MCF 10A (cell line): ENCODE results near the gene HCFC1. TPM values are rescaled to one million over a fixed set of nuclear protein-coding genes. Genes with fewer than 3 reads are reported as not detected.
A peak's percentile ranks its signal among the peaks of the same experiment; 100 is the strongest.

Source experiments
- Bru-seq: library from RNA; stranded (reverse); fragments of 400-500 nt; gene quantifications from one replicate; lab custom pipeline; 2021; lab: Mats Ljungman, UMichigan
- BruChase-seq, 2 experiments: library from RNA; stranded (reverse); fragments of 400-500 nt; gene quantifications; one replicate each; lab custom pipeline; 2021; lab: Mats Ljungman, UMichigan
- BruUV-seq: library from RNA; stranded (reverse); fragments of 400-500 nt; replicated peaks from 2 replicates; lab custom pipeline; 2021; lab: Mats Ljungman, UMichigan
- CTCF ChIA-PET: fragments of 300-600 bp; sonication (Branson Sonifier 250); formaldehyde crosslinking; extraction: SDS; loops from one replicate; lab custom pipeline; 2021; ENCODE audit warnings: antibody characterized with exemption, inconsistent platforms; lab: Yijun Ruan, JAX
- POLR2A ChIA-PET: fragments of 300-600, 350-650 bp; sonication (Branson Sonifier 250); formaldehyde crosslinking; extraction: SDS; loops from one replicate; lab custom pipeline; 2020; ENCODE audit warnings: antibody characterized with exemption, inconsistent platforms; lab: Yijun Ruan, JAX
- DNase-seq: peaks from one replicate; pipeline ENCODE4 v3.0.0-alpha.2; 2018; ENCODE audit not compliant: unreplicated experiment
- H3K27ac Mint-ChIP-seq: one replicate; pipeline ENCODE4 v1.8.0; 2022; ENCODE audit warnings: mild to moderate bottlenecking, low read depth, mixed read lengths; ENCODE audit not compliant: unreplicated experiment
- H3K27me3 Mint-ChIP-seq: one replicate; pipeline ENCODE4 v1.8.0; 2022; ENCODE audit warnings: mixed read lengths; ENCODE audit not compliant: insufficient read depth, unreplicated experiment
- H3K36me3 Mint-ChIP-seq: one replicate; pipeline ENCODE4 v1.8.0; 2022; ENCODE audit warnings: mild to moderate bottlenecking, moderate library complexity, mixed read lengths; ENCODE audit not compliant: insufficient read depth, unreplicated experiment
- H3K4me1 Mint-ChIP-seq: one replicate; pipeline ENCODE4 v1.8.0; 2022; ENCODE audit warnings: mixed read lengths; ENCODE audit not compliant: insufficient read depth, unreplicated experiment
- H3K4me3 Mint-ChIP-seq: one replicate; pipeline ENCODE4 v1.8.0; 2022; ENCODE audit warnings: mild to moderate bottlenecking, moderate library complexity, mixed read lengths; ENCODE audit not compliant: unreplicated experiment
- H3K9me3 Mint-ChIP-seq: one replicate; pipeline ENCODE4 v1.8.0; 2022; ENCODE audit warnings: mixed read lengths; ENCODE audit not compliant: unreplicated experiment
- intact Hi-C: fragments of 100-400 bp; cut with micrococcal nuclease; formaldehyde crosslinking; loops from 2 replicates; pipeline ENCODE4 v1.14.1; 2022
- long read RNA-seq: library from polyadenylated mRNA; stranded (forward); transcript quantifications from one replicate; pipeline ENCODE4 v2.0.0, GENCODE V29; 2022
- total RNA-seq: library from RNA; stranded (reverse); gene quantifications from 2 replicates; pipeline ENCODE4 v1.2.3, GENCODE V29; 2022
- TF ChIP-seq, protein P1 (sequence below): fragments of 200-600 bp; IDR thresholded peaks from one replicate; pipeline ENCODE4 v1.8.0; 2022; ENCODE audit warnings: antibody characterized with exemption, mild to moderate bottlenecking; ENCODE audit not compliant: unreplicated experiment

The HCFC1 gene
- total RNA-seq, result 40.3 and 44.5 TPM in 2 replicates
- percentile 66 among the genes with signal in this experiment for Bru-seq, nascent RNA
- BruChase-seq, experiment 1, labeled RNA remaining after a 6-hour chase, result percentile 92 among the genes with signal in this experiment
- percentile 77 among the genes with signal in this experiment for BruChase-seq, experiment 2, labeled RNA remaining after a 2-hour chase
- long read RNA-seq, partial matches to known transcripts, result 51 of 58 reads
- long read RNA-seq, other reads (novel, unspliced or antisense), result 7 of 58 reads

DNA sequence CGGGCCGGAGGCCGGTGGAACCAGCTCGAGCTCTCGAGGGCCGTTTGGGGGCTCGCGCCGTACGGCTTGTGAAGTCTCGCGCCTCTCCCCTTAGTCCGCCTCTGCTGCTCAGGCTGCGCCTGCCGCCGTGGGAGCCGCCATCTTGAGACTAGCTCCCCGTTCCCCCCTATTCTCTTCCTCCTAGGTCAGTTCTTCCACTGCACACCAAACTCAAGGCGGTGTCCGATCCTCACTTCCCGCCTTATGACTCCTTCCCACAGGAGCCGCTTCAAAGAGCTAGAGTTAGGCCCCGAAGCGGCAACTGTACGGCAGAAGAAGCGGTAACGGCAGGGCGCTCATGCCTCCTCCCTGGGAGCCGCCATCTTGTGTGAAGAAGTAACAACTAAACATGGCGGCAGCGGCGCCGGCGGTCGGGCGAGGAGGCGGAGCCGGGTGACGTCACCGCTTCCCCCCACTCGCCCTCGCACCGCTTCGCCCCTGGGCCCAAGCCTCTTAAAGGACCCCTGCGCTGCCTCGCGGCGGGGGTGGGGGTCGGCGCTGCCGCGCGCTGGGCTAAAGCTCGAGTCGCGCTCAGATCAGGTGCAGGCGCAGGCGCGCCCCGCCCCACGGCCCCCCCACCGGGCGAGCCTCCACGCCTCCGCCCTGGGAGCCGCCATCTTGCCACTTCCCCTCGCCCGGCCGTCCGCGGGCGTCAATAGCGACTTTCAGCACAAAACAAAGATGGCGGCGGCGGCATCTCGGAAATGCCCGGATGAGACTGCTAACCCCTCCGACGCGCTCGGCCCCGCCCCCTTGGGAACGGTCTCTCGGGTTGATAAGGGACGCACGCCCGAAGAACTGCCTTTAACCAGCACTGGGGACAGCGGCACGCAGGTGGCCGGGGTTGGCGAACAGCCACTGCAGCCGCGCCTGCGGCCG is at the start of gene HCFC1:
HCFC1 (minus strand) TSS at position 369 of the 918 bp plus-strand sequence. CDS start 978 bp downstream, outside the sequence.
- BruUV-seq, result TSS peak; percentile 63
- Mint-ChIP-seq H3K4me3 (peak within 1 kb of the TSS; percentile 95), H3K9me3 (no peaks in the 10 kb centered on the region), H3K4me1 (peaks cover 29% of the 10 kb centered on the region), H3K36me3 (peaks cover 4% of the 10 kb centered on the region), H3K27me3 (no peaks in the 10 kb centered on the region), H3K27ac (peak within 1 kb of the TSS; percentile 100)
- ChIA-PET POLR2A (interaction anchor here (0.6 to 3.8 kb wide), 20 partner anchors 21 to 575 kb away, joined by 3 to 15 read pairs (median 4); partner anchors contain the start of genes ARHGAP4, G6PD, IKBKG and RPL10), CTCF (interaction anchor here (0.6 to 1.6 kb wide), 5 partner anchors 42 to 957 kb away, joined by 3 to 8 read pairs (median 4); no protein-coding TSS in a partner anchor)
- DNase-seq, result peak; percentile 92
- intact Hi-C loops, result loop anchor here (2.0 kb wide), 1 partner anchor 79 kb away; no protein-coding TSS in a partner anchor
- TF ChIP-seq, protein P1, sequence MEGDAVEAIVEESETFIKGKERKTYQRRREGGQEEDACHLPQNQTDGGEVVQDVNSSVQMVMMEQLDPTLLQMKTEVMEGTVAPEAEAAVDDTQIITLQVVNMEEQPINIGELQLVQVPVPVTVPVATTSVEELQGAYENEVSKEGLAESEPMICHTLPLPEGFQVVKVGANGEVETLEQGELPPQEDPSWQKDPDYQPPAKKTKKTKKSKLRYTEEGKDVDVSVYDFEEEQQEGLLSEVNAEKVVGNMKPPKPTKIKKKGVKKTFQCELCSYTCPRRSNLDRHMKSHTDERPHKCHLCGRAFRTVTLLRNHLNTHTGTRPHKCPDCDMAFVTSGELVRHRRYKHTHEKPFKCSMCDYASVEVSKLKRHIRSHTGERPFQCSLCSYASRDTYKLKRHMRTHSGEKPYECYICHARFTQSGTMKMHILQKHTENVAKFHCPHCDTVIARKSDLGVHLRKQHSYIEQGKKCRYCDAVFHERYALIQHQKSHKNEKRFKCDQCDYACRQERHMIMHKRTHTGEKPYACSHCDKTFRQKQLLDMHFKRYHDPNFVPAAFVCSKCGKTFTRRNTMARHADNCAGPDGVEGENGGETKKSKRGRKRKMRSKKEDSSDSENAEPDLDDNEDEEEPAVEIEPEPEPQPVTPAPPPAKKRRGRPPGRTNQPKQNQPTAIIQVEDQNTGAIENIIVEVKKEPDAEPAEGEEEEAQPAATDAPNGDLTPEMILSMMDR, result no peak

DNA sequence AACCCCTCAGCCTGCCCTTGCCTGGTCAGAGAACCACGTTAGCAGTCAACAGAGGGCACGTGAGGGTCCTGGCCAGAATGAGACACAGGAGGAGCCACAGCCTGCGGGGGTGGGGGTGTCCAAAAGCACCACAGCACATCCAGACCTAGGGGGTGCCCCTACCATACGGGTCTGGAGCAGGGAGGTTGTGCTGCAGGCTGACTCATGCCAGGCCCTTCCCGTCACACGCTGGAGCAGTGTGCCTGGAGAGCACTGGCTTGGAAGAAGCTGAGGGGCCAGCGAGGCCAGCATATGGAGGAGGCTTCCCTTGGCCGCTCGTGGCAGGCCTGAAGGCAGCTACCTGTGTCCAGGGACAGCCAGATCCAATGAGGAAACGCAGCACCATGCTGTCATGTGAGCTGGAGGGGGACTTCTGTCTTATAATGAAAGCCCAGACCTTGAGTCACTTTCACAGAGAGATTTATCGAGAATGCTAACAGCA is 49.6 kb upstream of the HCFC1 start:
- intact Hi-C loops, result no loop called here
- no peak overlapping the region for H3K27ac Mint-ChIP-seq

DNA sequence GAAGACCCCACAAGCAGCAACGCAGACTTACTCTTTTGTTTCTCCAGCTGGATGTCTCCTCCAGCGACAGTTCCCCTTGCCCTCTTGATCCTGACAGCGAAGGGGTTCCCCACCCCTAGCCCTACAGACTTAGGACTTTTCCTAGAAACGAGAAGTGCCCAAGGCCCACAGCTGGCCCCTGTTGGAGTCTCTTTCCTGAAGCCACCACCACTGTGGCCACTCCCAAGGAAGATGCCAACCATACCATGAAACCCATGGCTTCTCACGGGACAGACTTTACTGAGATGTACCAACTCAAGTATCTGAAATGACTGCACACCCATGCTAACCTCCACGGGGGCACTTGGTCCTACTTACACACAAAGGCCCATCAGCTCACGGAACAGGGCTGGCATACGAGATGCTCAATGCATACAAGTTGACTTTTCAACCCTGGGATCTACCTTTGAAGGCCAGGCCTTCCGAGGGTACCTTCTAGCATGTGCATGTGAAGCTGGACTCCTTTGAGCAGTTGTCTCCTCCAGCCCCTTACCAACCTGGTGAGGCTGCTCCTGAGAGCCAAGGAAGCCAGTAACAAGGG is 49.0 kb upstream of the HCFC1 start:
- TF ChIP-seq, protein P1, result no peak
- CTCF ChIA-PET, result interaction anchor here (0.5 to 1.2 kb wide), 6 partner anchors 29 to 368 kb away, joined by 3 to 4 read pairs (median 3); no protein-coding TSS in a partner anchor
- peak overlapping the region; percentile 69 for H3K4me3 Mint-ChIP-seq
- peak overlapping the region; percentile 86 for H3K27ac Mint-ChIP-seq
- POLR2A ChIA-PET, result interaction anchor here (0.9 to 2.3 kb wide), 8 partner anchors 9 to 350 kb away, joined by 3 to 16 read pairs (median 4); no protein-coding TSS in a partner anchor
- peaks cover 15% of the 10 kb centered on the region for H3K36me3 Mint-ChIP-seq
- intact Hi-C loops, result no loop called here
- H3K27me3 Mint-ChIP-seq, result peaks cover 14% of the 10 kb centered on the region
- no peaks in the 10 kb centered on the region for H3K4me1 Mint-ChIP-seq
- DNase-seq, result no peak
- no peaks in the 10 kb centered on the region for H3K9me3 Mint-ChIP-seq
- TSS peak; percentile 80 for BruUV-seq

More for the DNA sequence above, 49.6 kb upstream of the HCFC1 start:
- DNase-seq, result no peak
- Mint-ChIP-seq H3K36me3 (peaks cover 11% of the 10 kb centered on the region), H3K4me3 (no peak overlapping the region), H3K27me3 (peaks cover 14% of the 10 kb centered on the region), H3K4me1 (no peaks in the 10 kb centered on the region), H3K9me3 (no peaks in the 10 kb centered on the region)
- ChIA-PET POLR2A (interaction anchor here (1.4 kb wide), 2 partner anchors 13 to 350 kb away, joined by 4 to 5 read pairs; no protein-coding TSS in a partner anchor), CTCF (interaction anchor here (0.5 to 3.2 kb wide), 4 partner anchors 7 to 369 kb away, joined by 3 to 23 read pairs (median 3); no protein-coding TSS in a partner anchor)
- BruUV-seq, result no TSS peak
- TF ChIP-seq, protein P1, result no peak
